Activated CD8-positive, alpha-beta memory T cell treated with anti-CD3 and anti-CD28 coated beads, Interleukin-2, amount 10 ng/mL, durations not matched to agents 7 days and 5 days (primary cell): ENCODE results near the gene CCDC154. TPM values are rescaled to one million over a fixed set of nuclear protein-coding genes. Genes with fewer than 3 reads are reported as not detected.
"Not testable (repeated sequence)": the region's sequence is repeated elsewhere in the genome, so short reads cannot be mapped to it uniquely, and the experiment has no call there.

ENCODE experiments used
- ATAC-seq: fragments of 150-1000 bp; cut with Tn5 transposase; one replicate; pipeline ENCODE4 v1.10.0; 2021; ENCODE audit warnings: moderate library complexity
- CTCF ChIA-PET: fragments of 350-600 bp; sonication (Branson Sonifier 250); formaldehyde crosslinking; loops from one replicate; lab custom pipeline; 2021; ENCODE audit warnings: antibody characterized with exemption; lab: Charles Lee
- DNase-seq: peaks from one replicate; pipeline ENCODE4 v3.0.0-alpha.2; 2020
- H3K27ac Mint-ChIP-seq: one replicate; pipeline ENCODE4 v1.8.0; 2021; ENCODE audit warnings: mild to moderate bottlenecking, mixed read lengths
- H3K27me3 Mint-ChIP-seq: one replicate; pipeline ENCODE4 v1.8.0; 2021; ENCODE audit warnings: mixed read lengths
- H3K36me3 Mint-ChIP-seq: one replicate; pipeline ENCODE4 v1.8.0; 2021; ENCODE audit warnings: mild to moderate bottlenecking, mixed read lengths
- H3K4me1 Mint-ChIP-seq: one replicate; pipeline ENCODE4 v1.8.0; 2021; ENCODE audit warnings: mixed read lengths
- H3K4me3 Mint-ChIP-seq: one replicate; pipeline ENCODE4 v1.8.0; 2021; ENCODE audit warnings: mild to moderate bottlenecking, moderate library complexity, mixed read lengths
- H3K9me3 Mint-ChIP-seq: one replicate; pipeline ENCODE4 v1.8.0; 2022; ENCODE audit warnings: low read depth, mixed read lengths
- total RNA-seq, 2 experiments: library from RNA; stranded (reverse); gene quantifications; one replicate each; pipeline ENCODE4 v1.2.3, GENCODE V29; 2021

The CCDC154 gene
- total RNA-seq, 2 experiments from 2014 or later: 2.0 to 2.9 TPM

DNA sequence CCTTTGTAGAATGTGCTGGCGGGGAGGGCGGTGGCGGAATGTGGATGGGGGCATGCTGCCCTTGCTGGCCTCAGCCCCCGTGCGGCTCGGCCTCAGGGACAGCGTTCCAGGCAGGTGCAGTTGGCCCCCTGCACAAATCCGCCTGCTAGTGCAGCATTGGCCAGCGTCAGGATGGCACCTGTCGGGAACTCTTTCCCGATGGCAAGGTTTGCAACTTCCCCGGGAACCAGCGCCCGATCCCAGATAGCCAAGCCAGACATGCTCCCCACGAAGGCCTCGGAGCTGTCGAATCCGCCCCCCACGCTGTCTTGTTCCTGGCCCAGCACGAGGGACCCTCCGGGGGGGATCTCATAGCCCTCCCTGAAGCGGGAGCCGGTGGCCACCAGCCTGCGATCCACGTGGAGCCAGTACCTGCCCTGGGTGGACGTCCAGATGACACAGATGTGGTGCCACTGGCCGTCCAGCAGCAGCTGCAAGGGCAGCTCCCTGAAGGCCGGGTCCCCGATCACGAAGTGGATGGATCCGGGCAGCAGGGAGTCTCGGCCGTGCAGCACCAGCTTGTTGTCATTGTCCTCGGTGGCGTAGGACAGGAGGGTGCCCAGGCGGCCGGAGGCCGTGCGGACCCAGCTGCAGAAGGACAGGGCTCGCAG is 41.6 kb upstream of the CCDC154 start:
- CTCF ChIA-PET: no interaction called here
- H3K4me3 Mint-ChIP-seq: no peak overlapping the region
- no peaks in the 10 kb centered on the region for H3K27me3 Mint-ChIP-seq
- H3K27ac Mint-ChIP-seq: no peak overlapping the region
- H3K36me3 Mint-ChIP-seq: no peaks in the 10 kb centered on the region
- ATAC-seq: no peak
- no peak for DNase-seq
- no peaks in the 10 kb centered on the region for H3K4me1 Mint-ChIP-seq
- H3K9me3 Mint-ChIP-seq: no peaks in the 10 kb centered on the region

DNA sequence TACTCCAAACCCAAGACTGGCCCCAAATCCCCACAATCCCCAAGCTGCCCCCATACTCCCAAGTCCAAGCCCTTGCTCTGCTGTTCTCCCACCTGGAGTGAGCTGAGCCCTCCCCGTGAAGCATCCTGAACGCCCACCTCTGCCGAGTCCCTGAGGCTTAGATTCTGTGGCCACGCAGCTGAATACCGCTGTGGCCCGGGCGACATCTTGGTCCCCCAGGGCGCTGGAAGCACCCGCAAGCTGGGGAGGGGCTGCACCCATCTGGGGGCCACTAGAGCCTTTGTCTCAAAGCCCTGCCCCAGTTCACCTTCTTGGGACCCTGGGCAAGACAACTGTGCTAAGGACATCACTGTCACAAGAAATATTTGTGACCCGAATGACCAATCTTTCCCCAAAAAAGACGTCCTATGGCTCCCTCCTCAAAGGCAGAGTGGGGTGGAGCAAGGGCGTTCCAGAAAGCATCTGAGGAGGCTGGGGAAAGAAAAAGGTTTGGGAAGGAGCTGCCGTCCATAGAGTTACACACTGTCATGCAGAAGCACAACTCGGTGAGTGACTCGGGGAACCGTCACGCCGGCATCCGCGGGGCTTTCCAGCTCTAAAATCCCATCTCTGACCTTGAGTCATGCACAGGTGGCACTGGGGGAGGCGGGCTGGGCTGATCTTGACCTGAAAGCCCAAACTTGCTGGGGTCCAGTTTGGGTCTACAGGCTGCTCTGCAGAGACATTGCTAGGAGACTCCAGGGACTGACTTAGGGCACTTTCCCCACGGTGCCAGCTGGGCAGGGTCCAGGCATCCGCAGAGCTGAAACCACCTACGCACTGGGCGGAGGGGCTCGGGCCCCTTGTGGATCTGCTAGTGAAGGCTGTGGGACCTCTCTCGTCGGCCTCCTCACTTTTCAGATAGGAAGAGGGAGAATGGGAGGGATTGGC is 37.8 kb upstream of the CCDC154 start:
- Mint-ChIP-seq H3K27me3 (no peaks in the 10 kb centered on the region), H3K4me1 (no peaks in the 10 kb centered on the region), H3K27ac (no peak overlapping the region), H3K4me3 (no peak overlapping the region), H3K36me3 (no peaks in the 10 kb centered on the region), H3K9me3 (no peaks in the 10 kb centered on the region)
- ATAC-seq (no peak), DNase-seq (no peak)
- CTCF ChIA-PET: interaction anchor here (0.6 kb wide), 1 partner anchor 183 kb away, joined by 4 read pairs; no protein-coding TSS in a partner anchor

DNA sequence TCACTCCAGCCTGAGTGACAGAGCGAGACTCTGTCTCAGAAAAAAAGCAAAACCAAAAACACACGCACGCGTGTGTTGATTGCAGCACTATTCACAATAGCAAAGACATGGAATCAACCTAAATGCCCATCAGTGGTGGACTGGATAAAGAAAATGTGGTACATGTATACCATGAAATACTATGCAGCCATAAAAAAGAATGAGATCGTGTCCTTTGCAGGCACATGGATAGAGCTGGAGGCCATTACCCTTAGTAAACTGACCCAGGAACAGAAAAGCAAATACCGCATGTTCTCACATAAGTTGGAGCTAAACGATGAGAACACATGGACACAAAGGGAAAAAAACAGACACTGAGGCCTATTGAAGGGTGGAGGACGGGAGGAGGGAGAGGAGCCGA is 34.6 kb upstream of the CCDC154 start:
- DNase-seq, H3K4me3 Mint-ChIP-seq, H3K9me3 Mint-ChIP-seq, ATAC-seq, H3K36me3 Mint-ChIP-seq, CTCF ChIA-PET, H3K4me1 Mint-ChIP-seq, H3K27ac Mint-ChIP-seq, H3K27me3 Mint-ChIP-seq: not testable (repeated sequence)

DNA sequence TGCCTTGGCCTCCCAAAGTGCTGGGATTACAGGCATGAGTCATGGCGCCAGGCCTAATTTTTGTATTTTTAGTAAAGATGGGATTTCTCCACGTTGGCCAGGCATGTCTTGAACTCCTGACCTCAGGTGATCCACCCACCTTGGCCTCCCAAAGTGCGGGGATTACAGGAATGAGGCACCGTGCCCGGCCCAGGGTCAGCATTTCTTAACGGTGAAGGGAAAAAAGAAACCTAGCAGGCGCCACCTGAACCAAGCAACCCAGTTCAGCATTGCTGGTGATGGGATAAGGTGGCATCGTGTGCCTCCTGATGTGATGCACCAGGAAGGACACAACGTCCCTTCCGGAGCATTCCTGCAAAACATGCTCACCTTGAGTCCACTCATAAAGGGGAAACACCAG is 32.7 kb upstream of the CCDC154 start:
- no peaks in the 10 kb centered on the region for H3K27me3 Mint-ChIP-seq
- DNase-seq (no peak), ATAC-seq (no peak)
- H3K4me3 Mint-ChIP-seq: no peak overlapping the region
- CTCF ChIA-PET: interaction anchor here (0.6 kb wide), 1 partner anchor 18 kb away, joined by 3 read pairs; no protein-coding TSS in a partner anchor
- H3K36me3 Mint-ChIP-seq: no peaks in the 10 kb centered on the region
- no peak overlapping the region for H3K27ac Mint-ChIP-seq
- H3K4me1 Mint-ChIP-seq: peaks cover 21% of the 10 kb centered on the region
- no peaks in the 10 kb centered on the region for H3K9me3 Mint-ChIP-seq

DNA sequence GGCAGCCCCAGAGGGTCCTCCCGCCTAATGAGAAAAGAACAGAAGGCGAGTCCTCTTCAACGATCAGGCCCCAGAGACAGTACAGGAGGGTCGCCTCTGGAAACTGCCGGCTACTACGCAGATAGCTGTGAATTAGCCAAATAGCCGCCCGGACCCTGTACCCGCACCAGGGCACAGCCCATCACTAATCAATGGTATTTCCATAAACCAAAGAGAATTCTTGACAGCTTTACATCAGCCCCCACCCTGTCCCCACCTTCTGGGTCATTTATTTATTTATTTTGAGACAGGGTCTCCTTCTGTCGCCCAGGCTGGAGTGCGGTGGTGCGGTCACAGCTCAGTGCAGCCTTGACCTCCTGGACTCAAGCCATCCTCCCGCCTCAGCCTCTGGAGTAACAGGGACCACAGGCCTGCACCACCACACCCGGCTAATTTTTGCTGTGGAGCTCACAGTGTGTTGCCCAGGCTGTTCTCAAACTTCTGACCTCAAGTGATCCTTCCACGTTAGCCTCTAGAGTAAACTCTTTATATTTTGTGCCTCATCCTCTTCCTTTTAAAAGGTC is 31.3 kb upstream of the CCDC154 start:
- CTCF ChIA-PET: no interaction called here

DNA sequence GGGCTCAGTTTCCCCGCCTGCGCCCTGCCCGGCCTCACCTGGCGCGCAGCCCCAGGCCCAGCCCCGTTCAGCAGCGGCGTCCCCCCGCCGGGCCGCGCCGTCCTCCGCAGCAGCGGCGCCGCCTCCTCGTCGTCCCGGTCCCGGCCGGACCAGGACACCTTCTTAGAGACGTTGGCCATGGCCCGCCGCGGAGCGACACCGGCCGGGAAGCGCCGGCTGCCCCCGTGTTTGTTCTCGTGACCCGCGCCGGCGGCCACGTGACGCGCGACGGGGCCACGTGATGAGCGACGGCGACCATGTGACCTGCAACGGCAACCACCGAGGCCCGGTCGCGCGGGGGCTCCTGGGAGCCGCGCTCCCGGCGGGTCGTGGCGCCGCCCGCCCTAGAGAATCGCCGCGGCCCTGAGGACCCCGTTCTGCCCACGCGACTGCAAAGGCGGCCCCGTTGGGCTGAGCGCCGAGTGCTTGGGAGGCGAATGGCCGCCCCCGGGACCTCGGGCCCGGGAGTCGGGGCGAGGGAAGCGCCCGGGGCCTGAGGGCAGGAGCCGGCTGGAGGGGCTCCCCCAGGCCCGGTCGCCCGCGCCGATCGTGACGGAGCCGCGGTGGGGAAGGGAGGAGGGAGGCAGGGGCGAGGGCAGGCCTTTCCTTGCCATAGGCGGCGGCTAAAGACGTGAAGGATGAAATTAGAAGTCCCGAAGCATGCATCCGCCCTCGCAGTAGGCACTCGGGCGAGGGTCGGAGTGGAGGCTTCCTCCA is 30.6 kb upstream of the CCDC154 start, which contains the start of gene CLCN7:
Gene CLCN7, minus strand, starts transcription at position 233 of the 756 bp plus-strand sequence. Its CDS starts 54 bp downstream, at position 179.
- Mint-ChIP-seq H3K27ac (peak within 1 kb of the TSS; percentile 78), H3K36me3 (no peaks in the 10 kb centered on the region), H3K27me3 (no peaks in the 10 kb centered on the region), H3K4me3 (peak within 1 kb of the TSS; percentile 80), H3K4me1 (peaks cover 21% of the 10 kb centered on the region), H3K9me3 (no peaks in the 10 kb centered on the region)
- CTCF ChIA-PET: no interaction called here
- ATAC-seq (peak; percentile 93), DNase-seq (peak; percentile 93)

More for the DNA sequence above, 31.3 kb upstream of the CCDC154 start:
- peak overlapping the region; percentile 80 for H3K4me3 Mint-ChIP-seq
- DNase-seq (no peak), ATAC-seq (no peak)
- no peaks in the 10 kb centered on the region for H3K27me3 Mint-ChIP-seq
- H3K27ac Mint-ChIP-seq: peak overlapping the region; percentile 78
- peaks cover 21% of the 10 kb centered on the region for H3K4me1 Mint-ChIP-seq
- H3K9me3 Mint-ChIP-seq: no peaks in the 10 kb centered on the region
- no peaks in the 10 kb centered on the region for H3K36me3 Mint-ChIP-seq

DNA sequence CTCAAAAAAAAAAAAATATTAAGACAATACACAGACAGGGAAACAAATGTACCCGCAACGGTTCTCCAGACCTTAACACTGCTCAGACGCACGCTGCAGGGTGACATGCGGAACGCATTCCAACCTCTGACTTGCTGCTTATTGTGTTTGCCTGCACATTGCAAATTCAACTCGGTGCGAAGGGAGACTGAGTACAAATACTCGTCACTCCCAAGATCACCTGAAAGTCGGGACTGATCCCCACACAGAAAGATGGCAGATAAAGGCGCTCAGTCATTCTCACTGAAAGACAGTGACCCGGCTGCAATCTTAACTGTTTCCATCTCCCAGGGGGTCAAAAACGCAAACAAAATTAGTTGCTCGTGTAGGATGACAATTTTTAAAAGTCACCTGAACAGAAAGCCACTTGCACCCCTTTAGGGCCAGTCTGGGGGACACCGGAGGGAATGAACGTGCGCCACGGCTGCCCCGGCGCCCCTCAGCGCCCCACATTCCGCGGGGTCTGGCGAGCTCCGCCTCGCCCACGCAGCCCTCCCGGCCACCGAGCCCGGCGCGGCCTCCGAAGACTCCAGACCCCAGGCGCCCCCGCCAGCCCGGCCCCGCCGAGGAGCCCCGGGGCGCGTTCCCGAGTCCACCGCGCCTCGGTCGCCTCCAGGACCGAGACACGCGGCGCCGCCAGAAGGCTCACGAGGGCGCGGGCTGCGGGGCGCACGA is 29.9 kb upstream of the CCDC154 start:
- no peaks in the 10 kb centered on the region for H3K27me3 Mint-ChIP-seq
- H3K36me3 Mint-ChIP-seq: no peaks in the 10 kb centered on the region
- DNase-seq (no peak), ATAC-seq (no peak)
- peak overlapping the region; percentile 67 for H3K4me3 Mint-ChIP-seq
- no peaks in the 10 kb centered on the region for H3K9me3 Mint-ChIP-seq
- CTCF ChIA-PET: no interaction called here
- peaks cover 21% of the 10 kb centered on the region for H3K4me1 Mint-ChIP-seq
- H3K27ac Mint-ChIP-seq: peak overlapping the region; percentile 40

DNA sequence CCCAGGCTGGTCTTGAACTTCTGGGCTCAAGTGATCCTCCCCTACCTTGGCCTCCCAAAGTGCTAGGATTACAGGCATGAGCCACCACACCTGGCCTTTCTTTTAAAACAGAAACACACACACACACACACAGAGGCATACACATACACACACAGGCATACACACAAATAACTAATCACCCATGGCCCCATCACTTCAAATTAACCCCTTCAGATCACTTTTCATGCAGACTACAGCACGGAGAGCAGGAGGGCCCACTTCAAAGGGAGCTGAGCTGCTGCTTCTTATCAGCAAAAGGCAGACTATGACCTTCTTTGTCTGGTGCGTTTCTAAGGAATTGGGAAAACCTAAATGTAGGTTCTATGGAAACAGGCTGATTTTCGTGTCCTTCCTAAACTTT is 28.6 kb upstream of the CCDC154 start:
- CTCF ChIA-PET: no interaction called here
- Mint-ChIP-seq H3K9me3 (no peaks in the 10 kb centered on the region), H3K4me1 (peaks cover 21% of the 10 kb centered on the region), H3K4me3 (peak overlapping the region; percentile 18), H3K27me3 (no peaks in the 10 kb centered on the region), H3K36me3 (no peaks in the 10 kb centered on the region), H3K27ac (no peak overlapping the region)
- ATAC-seq (no peak), DNase-seq (no peak)

DNA sequence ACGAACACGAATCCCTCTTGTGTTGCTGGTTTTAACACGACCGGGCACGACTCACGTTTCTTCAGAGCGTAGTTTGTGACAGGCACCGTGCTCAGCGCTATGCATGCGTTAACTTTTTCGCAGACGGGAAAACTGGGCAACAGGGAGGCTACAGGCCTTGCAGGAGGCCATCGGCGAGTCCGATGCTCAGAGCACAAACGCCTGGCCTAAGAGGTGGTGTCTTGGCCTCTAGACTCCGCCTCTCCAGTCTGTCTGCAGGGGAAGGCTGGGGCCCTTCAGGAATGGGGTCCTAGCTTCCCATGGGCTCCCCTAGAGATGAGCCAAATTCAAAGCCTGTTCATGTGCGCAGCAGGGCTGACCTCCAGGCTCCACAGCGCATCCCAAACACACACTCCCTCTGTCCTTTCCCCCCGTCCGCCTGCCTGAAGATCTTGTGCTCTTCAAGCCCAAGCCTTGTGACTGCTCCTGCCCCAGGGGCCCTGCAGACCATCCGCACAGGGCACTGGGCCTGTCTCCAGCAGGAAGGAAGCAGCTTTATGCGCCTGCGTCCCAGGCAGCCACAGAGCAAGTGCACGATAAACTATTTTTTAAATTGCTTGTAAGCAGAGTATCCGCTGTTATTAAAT is 27.3 kb upstream of the CCDC154 start:
- Mint-ChIP-seq H3K27me3 (no peaks in the 10 kb centered on the region), H3K9me3 (no peaks in the 10 kb centered on the region), H3K36me3 (no peaks in the 10 kb centered on the region), H3K4me3 (no peak overlapping the region), H3K27ac (no peak overlapping the region), H3K4me1 (peaks cover 21% of the 10 kb centered on the region)
- CTCF ChIA-PET: interaction anchor here (0.6 kb wide), 1 partner anchor 20 kb away, joined by 4 read pairs; no protein-coding TSS in a partner anchor
- ATAC-seq (no peak), DNase-seq (no peak)

DNA sequence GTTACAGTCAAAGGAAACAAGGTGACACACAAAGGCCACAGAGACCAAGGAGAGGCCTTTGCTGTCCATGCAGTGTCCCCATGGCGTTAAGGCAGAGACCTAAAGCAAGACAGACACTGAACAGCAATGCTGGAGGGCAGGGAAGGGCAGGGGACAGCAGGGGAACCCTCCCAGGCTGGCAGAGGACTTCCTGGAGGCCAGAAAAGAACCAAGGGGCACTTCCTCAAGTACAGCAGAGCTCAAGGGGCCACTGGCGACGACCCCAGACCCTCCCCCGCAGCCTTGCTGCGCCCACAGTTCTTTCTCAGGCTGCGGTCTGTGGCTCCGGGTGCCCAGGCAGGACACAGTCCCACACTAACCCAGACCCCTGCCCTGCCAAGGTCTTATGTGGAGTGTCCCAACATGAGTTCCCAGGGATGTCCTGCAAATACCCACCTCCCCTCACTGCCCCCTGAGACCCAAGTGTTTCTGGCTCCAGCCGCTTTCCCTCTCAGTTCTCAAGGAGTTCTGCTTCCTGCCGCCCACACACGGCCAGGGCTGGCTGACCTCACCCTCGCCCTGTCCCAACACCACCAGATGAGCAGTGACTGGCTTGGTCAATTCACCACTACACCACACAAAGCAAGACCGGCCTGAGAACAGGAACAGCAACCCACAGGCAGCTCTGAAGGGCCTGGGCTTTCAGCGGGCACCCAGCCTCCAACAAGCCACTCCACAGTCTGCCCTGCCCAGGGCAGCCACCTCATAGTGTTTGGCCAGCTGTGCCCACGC is 26.3 kb upstream of the CCDC154 start:
- CTCF ChIA-PET: no interaction called here
- Mint-ChIP-seq H3K27me3 (no peaks in the 10 kb centered on the region), H3K4me3 (no peak overlapping the region), H3K4me1 (peaks cover 17% of the 10 kb centered on the region), H3K27ac (no peak overlapping the region), H3K9me3 (no peaks in the 10 kb centered on the region), H3K36me3 (no peaks in the 10 kb centered on the region)
- no peak for ATAC-seq
- no peak for DNase-seq

DNA sequence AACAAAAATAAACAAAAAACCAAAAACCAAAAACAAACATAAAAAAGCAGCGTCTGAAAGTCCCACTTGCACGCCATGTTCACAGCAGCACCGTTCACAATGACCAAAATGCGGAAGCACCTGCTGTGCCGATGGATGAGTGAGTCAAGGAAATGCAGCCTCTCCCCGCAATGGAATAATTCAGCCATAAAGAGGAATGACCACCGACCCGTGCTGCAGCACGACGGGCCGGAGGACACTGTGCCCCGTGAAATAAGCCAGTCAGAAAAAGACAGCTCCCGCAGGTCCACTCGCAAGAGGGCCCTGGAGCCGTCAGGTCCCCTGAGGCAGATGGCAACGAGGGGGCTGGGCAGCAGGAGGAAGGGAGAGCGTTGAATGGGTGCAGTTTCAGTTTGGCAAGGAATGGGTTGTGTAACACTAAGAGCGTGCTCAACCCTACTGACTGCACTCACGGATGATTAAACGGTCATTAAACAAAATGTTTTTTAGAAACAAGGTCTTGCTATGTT is 25.4 kb upstream of the CCDC154 start:
- H3K27ac Mint-ChIP-seq: no peak overlapping the region
- H3K4me3 Mint-ChIP-seq: no peak overlapping the region
- CTCF ChIA-PET: no interaction called here

More for the DNA sequence above, 25.4 kb upstream of the CCDC154 start:
- H3K36me3 Mint-ChIP-seq: no peaks in the 10 kb centered on the region
- H3K27me3 Mint-ChIP-seq: no peaks in the 10 kb centered on the region
- H3K4me1 Mint-ChIP-seq: peaks cover 16% of the 10 kb centered on the region
- no peaks in the 10 kb centered on the region for H3K9me3 Mint-ChIP-seq
- ATAC-seq (no peak), DNase-seq (no peak)
